Natural killer cell treated with Interleukin-12 subunit alpha and Interleukin-12 subunit beta and Interleukin-15 and Interleukin-18, amount 100 ng/mL, for 72 hours (primary cell): ENCODE data around the gene VRK3. TPM values are rescaled to one million over a fixed set of nuclear protein-coding genes. Genes with fewer than 3 reads are reported as not detected.

ENCODE experiments used
- ATAC-seq, 2 donors: fragments of 150-1000 bp; cut with Tn5 transposase in 1 of 2; sonication (Bioruptor Pico), chemical (Tn5 transposase) in 1 of 2; 2 replicates each; pipeline ENCODE4 v1.10.0; 2021
- DNase-seq: peaks from one replicate; pipeline ENCODE4 v3.0.0; 2022; ENCODE audit warnings: low spot score
- H3K27ac Mint-ChIP-seq, 2 donors: 1 replicate in 1 of 2; 2 replicates in 1 of 2; pipeline ENCODE4 v1.8.0; 2022; ENCODE audit warnings: mixed read lengths in 2 of 2, mild to moderate bottlenecking in 1 of 2, moderate library complexity in 1 of 2
- H3K27me3 Mint-ChIP-seq, 2 donors: 1 replicate in 1 of 2; 2 replicates in 1 of 2; pipeline ENCODE4 v1.8.0; 2022; ENCODE audit warnings: mixed read lengths in 2 of 2
- H3K36me3 Mint-ChIP-seq: one replicate; pipeline ENCODE4 v1.8.0; 2022; ENCODE audit warnings: mixed read lengths
- H3K4me1 Mint-ChIP-seq, 2 donors: 1 replicate in 1 of 2; 2 replicates in 1 of 2; pipeline ENCODE4 v1.8.0; 2022; ENCODE audit warnings: low read depth in 2 of 2, mixed read lengths in 2 of 2, mild to moderate bottlenecking in 1 of 2
- H3K4me3 Mint-ChIP-seq: one replicate; pipeline ENCODE4 v1.8.0; 2022; ENCODE audit warnings: mixed read lengths
- H3K9me3 Mint-ChIP-seq: 2 replicates; pipeline ENCODE4 v1.8.0; 2022; ENCODE audit warnings: mixed read lengths
- total RNA-seq, 2 donors: library from RNA; stranded (reverse); gene quantifications; one replicate each; pipeline ENCODE4 v1.2.3, GENCODE V29; 2022

The VRK3 gene
- total RNA-seq, 2 donors from 2014 or later: 52.1 to 70.9 TPM

DNA sequence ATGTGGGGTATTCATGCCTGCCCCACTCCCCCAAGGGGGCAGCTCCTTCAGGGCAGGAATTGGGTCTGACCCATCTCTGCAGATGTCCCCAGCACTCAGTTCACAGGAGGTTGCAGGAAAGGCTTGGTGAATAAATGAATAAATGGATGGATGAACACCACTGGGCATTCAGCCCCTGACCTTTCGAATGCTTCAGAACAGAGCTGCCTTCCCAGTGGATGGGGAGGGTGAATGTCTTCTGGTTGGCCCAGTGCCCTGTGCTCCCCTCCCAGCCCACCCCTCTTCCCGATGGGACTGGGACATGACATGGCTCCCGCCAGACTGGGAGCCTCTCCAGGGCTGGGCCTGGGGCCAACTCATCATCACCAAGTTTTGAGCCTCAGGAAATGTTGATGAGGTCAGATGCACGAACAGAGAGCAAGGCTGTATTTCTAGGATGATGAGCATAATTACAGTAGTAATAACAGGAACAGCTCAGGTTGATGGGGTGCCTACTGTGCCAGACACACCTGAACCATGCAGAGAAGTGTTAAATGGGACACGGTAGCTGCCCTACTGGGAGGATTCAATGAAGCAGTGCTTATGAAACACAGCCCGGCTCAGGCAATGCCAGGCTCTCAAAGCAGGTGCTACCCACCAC is 25.7 kb downstream of the VRK3 start:
- peaks cover 9% of the 10 kb centered on the region for H3K36me3 Mint-ChIP-seq

DNA sequence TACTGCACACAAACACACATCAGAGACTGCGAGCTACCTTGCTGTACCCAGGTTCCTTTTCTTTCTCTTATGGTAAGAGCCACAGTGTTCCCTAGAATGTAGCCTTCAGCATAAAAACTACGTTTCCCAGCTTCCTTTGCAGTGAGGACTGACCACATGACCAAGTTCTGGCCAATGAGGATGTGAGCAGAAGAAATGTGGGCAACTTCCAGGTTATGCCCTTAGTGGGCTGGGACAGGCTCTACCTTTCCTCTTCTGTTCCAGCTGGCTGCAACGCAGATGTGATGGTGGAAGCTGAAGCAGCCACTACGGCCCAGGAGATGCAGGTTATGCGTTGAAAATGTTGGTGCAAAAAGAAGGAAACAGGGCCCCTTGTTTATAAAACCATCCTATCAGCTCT is 27.5 kb downstream of the VRK3 start:
- DNase-seq: no peak
- Mint-ChIP-seq H3K4me3 (no peak overlapping the region), H3K36me3 (peaks cover 13% of the 10 kb centered on the region), H3K27me3 (no peaks in the 10 kb centered on the region), H3K27ac (no peak overlapping the region), H3K4me1 (peaks cover 17% of the 10 kb centered on the region in 2 donors), H3K9me3 (no peaks in the 10 kb centered on the region)
- no peak for ATAC-seq

More for the DNA sequence above, 25.7 kb downstream of the VRK3 start:
- no peaks in the 10 kb centered on the region for H3K27me3 Mint-ChIP-seq
- ATAC-seq: no peak
- no peak overlapping the region for H3K4me3 Mint-ChIP-seq
- H3K9me3 Mint-ChIP-seq: no peaks in the 10 kb centered on the region
- no peak overlapping the region for H3K27ac Mint-ChIP-seq
- H3K4me1 Mint-ChIP-seq: peaks cover 34 to 35% of the 10 kb centered on the region in 2 donors
- no peak for DNase-seq

DNA sequence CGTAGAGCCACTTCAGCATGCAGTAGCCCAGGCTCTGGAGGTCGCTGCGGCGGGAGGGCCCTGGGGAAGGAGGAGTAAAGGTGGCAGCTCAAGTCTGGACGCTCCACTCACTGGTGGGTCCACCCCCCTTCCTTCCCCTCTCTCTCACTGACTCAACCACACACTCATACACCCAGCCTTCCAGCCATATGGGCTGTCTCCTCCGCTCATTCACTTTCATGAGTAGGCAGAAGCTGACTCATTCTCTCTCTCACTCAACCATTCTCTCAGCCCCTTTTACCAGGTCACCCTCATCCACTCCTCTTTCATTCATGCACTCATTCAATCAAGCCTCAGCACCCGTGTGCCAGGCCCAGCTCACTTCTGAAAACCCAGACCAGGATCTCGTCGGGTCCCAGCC is 36.7 kb downstream of the VRK3 start:
- H3K4me3 Mint-ChIP-seq: no peak overlapping the region
- peaks cover 6 to 18% of the 10 kb centered on the region in 2 donors for H3K4me1 Mint-ChIP-seq
- no peaks in the 10 kb centered on the region for H3K27me3 Mint-ChIP-seq
- ATAC-seq: no peak
- no peaks in the 10 kb centered on the region for H3K9me3 Mint-ChIP-seq
- H3K27ac Mint-ChIP-seq: no peak overlapping the region
- peaks cover 10% of the 10 kb centered on the region for H3K36me3 Mint-ChIP-seq
- no peak for DNase-seq

DNA sequence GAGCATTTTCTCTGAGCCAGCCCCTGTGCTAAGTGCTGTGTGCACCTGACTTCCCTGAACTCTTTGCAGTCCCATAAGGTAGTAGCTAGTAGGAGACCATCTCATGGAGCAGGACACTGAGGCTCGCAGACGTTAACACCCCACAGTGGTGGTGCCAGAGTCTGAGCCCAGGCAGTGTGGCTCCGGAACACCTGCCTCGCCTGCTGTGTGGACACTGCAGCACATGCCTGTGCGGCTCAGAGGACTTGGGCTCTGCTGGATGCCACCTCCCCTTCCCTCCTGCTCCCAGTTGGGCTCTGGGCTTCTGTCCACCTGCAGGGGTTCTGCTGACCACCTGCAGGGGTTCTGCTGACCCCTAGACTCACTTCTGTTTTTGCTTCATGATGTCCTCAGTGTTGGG is 37.2 kb downstream of the VRK3 start:
- H3K4me1 Mint-ChIP-seq: peaks cover 6 to 18% of the 10 kb centered on the region in 2 donors
- ATAC-seq (no peak), DNase-seq (no peak)
- no peak overlapping the region for H3K4me3 Mint-ChIP-seq
- H3K36me3 Mint-ChIP-seq: peaks cover 10% of the 10 kb centered on the region
- H3K27me3 Mint-ChIP-seq: no peaks in the 10 kb centered on the region
- no peaks in the 10 kb centered on the region for H3K9me3 Mint-ChIP-seq
- H3K27ac Mint-ChIP-seq: no peak overlapping the region

DNA sequence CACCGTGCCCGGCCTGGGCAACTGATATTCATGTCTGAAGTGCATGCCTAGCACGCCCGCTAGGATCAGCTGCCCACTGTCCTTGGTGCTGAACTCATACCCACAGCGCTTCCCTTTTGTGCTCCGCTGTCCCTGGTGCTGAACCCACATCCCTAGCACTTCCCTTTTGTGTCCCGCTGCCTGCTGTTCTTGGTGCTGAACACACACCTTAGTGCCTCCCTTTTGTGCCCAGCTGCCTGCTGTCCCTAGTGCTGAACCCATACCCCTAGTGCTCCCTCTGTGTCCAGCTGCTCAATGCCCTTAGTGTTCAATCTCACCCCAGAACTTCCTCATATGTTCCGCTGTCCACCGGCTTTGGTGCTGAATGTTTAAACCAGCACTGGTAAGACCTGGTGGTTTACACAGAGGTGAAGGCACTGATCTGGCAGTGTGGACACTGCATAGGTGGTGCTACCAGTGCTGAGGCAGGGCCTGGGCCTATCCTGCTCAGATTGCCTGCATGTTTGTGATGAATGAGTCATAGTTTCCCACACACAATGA is 37.9 kb downstream of the VRK3 start:
- Mint-ChIP-seq H3K9me3 (no peaks in the 10 kb centered on the region), H3K27me3 (no peaks in the 10 kb centered on the region), H3K27ac (no peak overlapping the region), H3K36me3 (peaks cover 10% of the 10 kb centered on the region), H3K4me1 (peaks cover 6 to 18% of the 10 kb centered on the region in 2 donors), H3K4me3 (no peak overlapping the region)
- ATAC-seq (peak; percentile 70 to 83), DNase-seq (peak; percentile 67)

DNA sequence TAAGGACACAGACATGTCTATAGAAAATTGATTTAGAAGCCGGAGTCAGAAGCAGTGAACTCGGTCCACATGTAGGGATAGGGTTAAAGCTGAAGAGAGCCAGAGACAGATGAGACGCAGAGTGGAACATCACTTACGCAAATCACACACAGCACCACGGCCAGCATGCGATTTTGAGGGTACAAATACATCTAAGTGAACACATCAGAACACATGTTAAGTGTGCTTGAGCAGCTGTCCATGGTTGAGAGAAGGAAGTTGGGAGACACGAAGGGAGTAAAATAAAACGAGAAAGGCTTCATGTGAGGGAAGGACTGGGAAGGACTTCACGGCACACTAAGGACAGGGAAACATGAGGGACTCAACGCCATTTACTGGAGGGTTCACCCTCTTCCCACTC is 38.8 kb downstream of the VRK3 start:
- no peaks in the 10 kb centered on the region for H3K27me3 Mint-ChIP-seq
- no peak for ATAC-seq
- peaks cover 6 to 18% of the 10 kb centered on the region in 2 donors for H3K4me1 Mint-ChIP-seq
- no peak overlapping the region for H3K27ac Mint-ChIP-seq
- peaks cover 9% of the 10 kb centered on the region for H3K36me3 Mint-ChIP-seq
- DNase-seq: no peak
- H3K9me3 Mint-ChIP-seq: no peaks in the 10 kb centered on the region
- no peak overlapping the region for H3K4me3 Mint-ChIP-seq

DNA sequence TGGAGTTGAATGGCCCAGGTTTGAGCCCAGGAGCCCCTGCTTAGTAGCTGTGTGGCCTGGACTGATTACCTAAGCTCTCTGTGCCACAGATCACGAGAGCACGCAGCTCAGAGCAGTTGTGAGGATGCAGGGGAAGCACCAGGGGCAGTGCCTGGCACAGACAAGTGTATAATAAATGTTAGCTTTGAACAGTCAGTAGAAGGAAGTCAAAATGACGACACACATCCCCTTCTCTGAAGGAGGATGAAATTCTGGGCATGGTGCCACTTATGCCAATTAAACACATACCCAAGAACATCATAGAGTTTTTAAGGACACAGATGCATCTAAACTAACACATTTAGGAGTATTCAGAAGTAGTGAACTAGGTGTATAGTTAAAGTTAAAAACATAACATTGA is 39.3 kb downstream of the VRK3 start:
- no peak overlapping the region for H3K4me3 Mint-ChIP-seq
- ATAC-seq: no peak
- H3K36me3 Mint-ChIP-seq: peaks cover 6% of the 10 kb centered on the region
- no peak overlapping the region for H3K27ac Mint-ChIP-seq
- no peaks in the 10 kb centered on the region for H3K9me3 Mint-ChIP-seq
- H3K27me3 Mint-ChIP-seq: no peaks in the 10 kb centered on the region
- H3K4me1 Mint-ChIP-seq: peaks cover 6 to 18% of the 10 kb centered on the region in 2 donors
- DNase-seq: no peak

DNA sequence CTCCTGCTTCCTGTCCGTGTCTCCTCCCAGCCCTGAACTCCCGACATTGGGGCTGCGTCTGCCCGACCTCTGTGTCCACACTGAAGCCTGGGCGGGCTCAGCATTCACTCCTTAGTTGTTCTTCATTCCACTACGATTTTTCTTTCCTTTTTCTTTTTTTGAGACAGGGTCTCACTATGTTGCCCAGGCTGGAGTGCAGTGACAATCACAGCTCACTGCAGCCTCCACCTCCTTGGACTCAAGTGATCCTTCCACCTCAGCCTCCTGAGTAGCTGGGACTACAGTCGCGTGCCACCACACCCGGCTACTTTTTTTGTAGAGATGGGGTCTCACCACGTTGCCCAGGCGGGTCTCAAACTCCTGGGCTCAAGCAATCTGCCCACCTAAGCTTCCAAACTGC is 40.7 kb downstream of the VRK3 start:
- Mint-ChIP-seq H3K9me3 (no peaks in the 10 kb centered on the region), H3K36me3 (peaks cover 6% of the 10 kb centered on the region), H3K27me3 (no peaks in the 10 kb centered on the region), H3K4me1 (peaks cover 6 to 18% of the 10 kb centered on the region in 2 donors), H3K27ac (no peak overlapping the region), H3K4me3 (no peak overlapping the region)
- DNase-seq (no peak), ATAC-seq (no peak)

DNA sequence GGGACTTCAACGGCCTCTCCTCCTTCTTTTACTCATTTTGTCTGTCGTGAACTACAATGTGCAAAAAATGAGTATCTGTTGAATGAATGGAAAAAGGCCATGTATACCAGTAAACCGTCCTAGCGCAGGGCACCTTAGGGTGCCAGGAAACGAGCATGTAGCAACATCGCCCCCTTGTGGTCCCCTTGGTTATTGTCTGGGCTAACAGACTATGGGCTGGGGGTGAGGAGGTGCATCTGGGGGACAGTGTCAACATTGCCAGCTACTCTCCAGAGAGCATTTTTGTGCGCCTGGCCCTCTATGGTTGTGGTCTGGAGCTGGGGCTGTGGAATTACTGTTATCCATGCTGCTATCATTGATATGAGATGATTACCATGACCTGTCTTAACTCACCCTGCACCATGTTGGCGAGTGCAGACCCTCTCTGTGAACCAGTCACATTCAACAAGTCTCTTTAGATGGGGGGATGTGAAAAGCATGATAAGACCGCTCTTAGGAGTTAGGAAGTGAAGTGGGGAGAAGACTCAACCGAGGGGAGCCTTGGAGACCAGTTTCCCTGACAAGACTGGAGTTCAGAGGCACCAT is 41.4 kb downstream of the VRK3 start:
- Mint-ChIP-seq H3K27me3 (no peaks in the 10 kb centered on the region), H3K27ac (no peak overlapping the region), H3K4me3 (no peak overlapping the region), H3K9me3 (no peaks in the 10 kb centered on the region), H3K36me3 (peaks cover 5% of the 10 kb centered on the region), H3K4me1 (peaks cover 6 to 18% of the 10 kb centered on the region in 2 donors)
- DNase-seq (peak; percentile 79), ATAC-seq (peak; percentile 72 to 73)

DNA sequence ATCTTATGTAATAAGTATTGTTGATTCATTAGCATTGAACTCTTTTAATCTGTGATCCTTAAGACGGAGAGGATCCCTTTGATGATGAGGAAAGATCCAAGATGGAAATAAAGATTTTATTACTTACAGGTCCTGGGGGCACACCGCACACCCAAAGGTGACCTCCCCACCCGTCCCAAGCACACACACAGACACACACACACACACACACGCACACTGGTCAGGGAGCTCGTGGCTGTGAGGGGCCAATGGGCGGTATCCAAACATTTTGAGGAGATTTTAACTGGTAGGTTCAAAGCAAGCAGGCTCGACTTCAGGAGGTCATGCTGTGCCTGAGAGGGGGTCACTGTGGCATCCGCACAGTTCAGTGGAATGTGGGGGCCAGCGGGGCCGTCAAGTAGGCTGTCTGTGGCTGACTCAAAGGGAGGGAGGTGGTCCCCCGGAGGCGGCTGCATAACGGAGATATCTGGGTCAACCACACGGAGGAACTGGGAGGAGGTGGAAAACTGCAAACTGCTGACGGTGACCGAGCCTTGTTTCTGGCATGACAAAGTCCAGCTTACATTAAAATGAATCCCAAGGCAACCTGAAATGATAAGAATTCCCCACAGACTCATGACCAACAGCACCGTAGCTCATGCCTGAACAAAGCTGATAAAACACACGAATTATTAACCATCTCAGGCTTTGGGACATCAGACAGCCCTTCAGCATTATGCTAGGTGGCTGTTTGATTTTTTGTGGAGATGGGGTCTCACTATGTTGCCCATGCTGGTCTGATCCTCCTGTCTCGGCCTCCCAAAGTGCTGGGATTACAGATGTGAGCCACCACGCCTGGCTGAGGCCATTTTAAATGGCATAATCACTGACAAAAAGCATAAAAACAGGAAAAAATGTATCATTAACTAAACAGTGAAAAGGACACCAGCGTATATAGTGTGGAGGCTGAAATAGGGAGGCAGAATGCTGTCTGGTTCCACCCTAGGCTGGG is 43.3 kb downstream of the VRK3 start:
- Mint-ChIP-seq H3K36me3 (no peaks in the 10 kb centered on the region), H3K27me3 (no peaks in the 10 kb centered on the region), H3K27ac (no peak overlapping the region), H3K4me1 (peaks cover 0 to 9% of the 10 kb centered on the region in 2 donors), H3K4me3 (no peak overlapping the region), H3K9me3 (no peaks in the 10 kb centered on the region)
- ATAC-seq (no peak), DNase-seq (no peak)

DNA sequence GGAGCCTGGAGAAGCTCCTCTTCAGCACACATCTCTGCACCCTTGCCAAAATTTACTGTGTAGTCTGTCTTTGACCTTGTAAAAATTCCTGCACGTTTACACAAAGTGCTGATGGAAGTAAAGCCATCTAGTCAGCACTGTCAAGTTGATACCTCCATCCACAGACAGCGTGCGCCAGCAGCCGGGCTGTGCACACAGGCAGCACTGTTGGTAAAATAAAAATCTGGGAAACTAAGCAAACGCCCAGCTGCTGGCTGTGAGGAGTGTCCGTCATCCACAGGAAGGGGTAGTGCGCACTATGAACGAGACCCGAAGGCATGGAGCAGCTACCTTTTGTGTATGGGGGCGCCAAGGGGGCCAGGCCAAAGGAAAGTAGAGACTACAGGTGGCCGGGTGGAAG is 46.8 kb downstream of the VRK3 start:
- Mint-ChIP-seq H3K36me3 (peaks cover 4% of the 10 kb centered on the region), H3K27me3 (no peaks in the 10 kb centered on the region), H3K4me3 (no peak overlapping the region), H3K4me1 (peaks cover 0 to 13% of the 10 kb centered on the region in 2 donors), H3K27ac (no peak overlapping the region), H3K9me3 (no peaks in the 10 kb centered on the region)
- DNase-seq (no peak), ATAC-seq (no peak)

DNA sequence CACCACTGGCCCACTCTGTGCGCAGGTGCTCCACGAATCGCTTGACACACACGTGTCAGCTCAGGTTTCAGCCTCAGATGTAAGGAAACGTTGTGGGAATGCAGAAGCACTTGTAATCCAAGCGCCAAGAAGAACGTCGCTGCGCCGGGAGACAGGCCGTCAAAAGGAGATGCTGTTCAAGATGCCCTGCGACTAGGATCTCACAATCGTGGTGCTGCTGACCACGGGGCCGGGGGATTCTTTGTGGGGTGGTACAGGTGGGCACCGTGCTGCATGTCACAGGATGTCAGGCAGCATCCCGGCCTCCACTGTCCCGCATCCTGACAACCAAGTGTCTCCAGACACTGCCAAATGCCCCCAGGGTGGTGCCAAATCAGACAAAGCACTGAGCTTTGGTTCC is 47.3 kb downstream of the VRK3 start:
- Mint-ChIP-seq H3K36me3 (peaks cover 4% of the 10 kb centered on the region), H3K9me3 (no peaks in the 10 kb centered on the region), H3K4me3 (no peak overlapping the region), H3K27ac (no peak overlapping the region), H3K4me1 (peaks cover 0 to 15% of the 10 kb centered on the region in 2 donors), H3K27me3 (no peaks in the 10 kb centered on the region)
- ATAC-seq: no peak
- no peak for DNase-seq

DNA sequence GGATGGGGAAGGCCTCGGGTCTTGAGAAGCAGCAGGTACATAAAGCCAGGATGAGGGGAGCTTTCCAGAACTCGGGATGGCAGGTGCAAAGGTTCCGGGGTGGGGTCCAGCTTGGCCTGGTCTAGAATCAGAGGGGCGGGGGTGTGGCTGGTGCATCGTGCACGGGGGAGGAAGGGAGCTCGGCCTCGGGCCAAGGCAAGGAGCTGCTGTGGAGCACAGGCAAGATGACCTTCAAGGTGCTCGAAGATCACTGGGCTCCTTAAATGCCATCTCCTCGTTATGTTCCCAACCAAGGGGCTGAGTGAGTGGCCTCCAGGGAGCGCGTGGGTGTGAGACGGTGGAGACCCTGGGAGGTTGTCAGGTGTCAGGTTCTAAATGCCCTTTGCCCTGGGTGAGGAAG is 48.1 kb downstream of the VRK3 start:
- Mint-ChIP-seq H3K27ac (no peak overlapping the region), H3K27me3 (no peaks in the 10 kb centered on the region), H3K4me1 (peaks cover 0 to 15% of the 10 kb centered on the region in 2 donors), H3K36me3 (peaks cover 4% of the 10 kb centered on the region), H3K4me3 (no peak overlapping the region), H3K9me3 (no peaks in the 10 kb centered on the region)
- no peak for DNase-seq
- no peak for ATAC-seq

DNA sequence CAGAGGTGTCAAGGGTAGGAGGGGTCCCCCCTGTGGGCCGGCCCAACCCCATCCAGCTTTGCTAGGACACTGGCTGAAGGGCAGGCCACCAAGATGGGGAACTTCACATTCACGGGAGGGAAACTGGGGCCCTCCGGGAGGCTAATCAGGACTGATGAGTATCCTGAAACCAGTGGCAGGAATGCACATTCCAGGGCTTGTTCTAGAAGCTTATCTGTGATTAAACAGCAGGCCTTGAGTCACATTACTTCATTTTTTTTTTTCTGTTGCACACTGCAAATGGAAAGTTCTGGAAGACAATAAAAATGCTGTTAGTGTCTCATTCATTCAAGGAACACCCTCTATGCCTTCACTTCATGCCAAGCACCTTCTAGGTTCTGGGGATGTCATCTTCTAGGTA is 48.7 kb downstream of the VRK3 start:
- Mint-ChIP-seq H3K36me3 (peaks cover 4% of the 10 kb centered on the region), H3K27ac (no peak overlapping the region), H3K9me3 (no peaks in the 10 kb centered on the region), H3K4me1 (peaks cover 0 to 15% of the 10 kb centered on the region in 2 donors), H3K4me3 (no peak overlapping the region), H3K27me3 (no peaks in the 10 kb centered on the region)
- no peak for DNase-seq
- ATAC-seq: no peak
